Suprapubic skin (tissue), 4 donors: ENCODE results near the gene AFAP1L2.

Source experiments
- CTCF ChIP-seq, 2 donors: fragments of 200-600 bp in 1 of 2; fragments of 450-650 bp in 1 of 2; sonication (generic) in 1 of 2; IDR thresholded peaks; one replicate each; pipeline ENCODE4 v1.5.1; 2016 to 2019; ENCODE audit warnings: antibody characterized with exemption in 2 of 2, mild to moderate bottlenecking in 1 of 2, moderate library complexity in 1 of 2
- EP300 ChIP-seq: sonication (generic); formaldehyde crosslinking; IDR thresholded peaks from one replicate; pipeline ENCODE4 v1.6.1; 2017; ENCODE audit warnings: antibody characterized with exemption
- POLR2A ChIP-seq, 2 donors: fragments of 450-650 bp; IDR thresholded peaks; one replicate each; pipeline ENCODE4 v1.6.1; 2017; ENCODE audit warnings: antibody characterized with exemption in 2 of 2, mild to moderate bottlenecking in 2 of 2, moderate library complexity in 2 of 2
- POLR2AphosphoS5 ChIP-seq, 3 donors: sonication (generic); formaldehyde crosslinking; IDR thresholded peaks; one replicate each; pipeline ENCODE4 v1.6.1; 2017; ENCODE audit warnings: antibody characterized with exemption in 3 of 3

DNA sequence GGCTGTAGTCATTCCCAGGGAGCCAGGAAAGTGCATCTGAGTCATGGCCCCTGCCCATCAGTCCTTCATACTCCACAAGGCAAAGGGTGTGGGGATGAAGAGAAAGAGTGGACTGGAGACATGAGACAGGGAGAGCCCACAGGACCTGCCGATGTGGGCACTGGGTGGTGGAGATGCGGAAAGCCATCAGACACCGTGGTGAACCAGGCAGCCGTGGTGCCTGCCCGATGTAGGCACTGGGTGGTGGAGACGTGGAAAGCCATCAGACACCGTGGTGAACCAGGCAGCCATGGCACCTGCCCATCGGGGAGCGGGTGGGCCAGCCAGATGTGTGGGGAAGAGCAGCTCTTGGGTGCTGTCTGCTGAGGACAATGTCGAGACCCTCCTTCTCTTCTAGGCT is 58.6 kb downstream of the AFAP1L2 start:
- no peak for TF ChIP-seq CTCF (IDR thresholded peaks at IDR 0.05)
- no peak for TF ChIP-seq EP300
- TF ChIP-seq POLR2A (IDR thresholded peaks at IDR 0.05) = no peak
- no peak for TF ChIP-seq POLR2AphosphoS5 (IDR thresholded peaks at IDR 0.05)
